Measurements from ENCODE around the gene PHC3.

PHC3 gene

DNA sequence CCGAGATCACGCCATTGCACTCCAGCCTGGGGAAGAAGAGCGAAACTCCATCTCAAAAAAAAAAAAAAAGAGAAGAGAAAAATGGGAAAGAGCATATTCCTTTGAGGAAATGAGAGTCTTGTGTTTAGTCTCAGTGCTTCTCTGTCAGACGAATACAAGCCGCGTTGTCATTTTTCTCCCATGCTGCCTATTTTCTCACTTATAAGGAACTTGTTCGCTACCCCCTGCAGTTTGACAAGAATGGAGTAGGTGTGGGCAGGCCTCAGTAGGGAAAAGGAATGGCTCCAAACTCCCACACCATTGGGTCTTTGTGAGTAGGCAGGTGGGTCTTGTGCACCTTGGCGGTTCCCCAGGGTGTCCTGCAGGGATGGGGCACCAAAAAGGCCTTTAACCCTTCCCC lies 137.3 kb downstream of the PHC3 start:
- DNase-seq (ENCODE audit: low spot score) = no peak

DNA sequence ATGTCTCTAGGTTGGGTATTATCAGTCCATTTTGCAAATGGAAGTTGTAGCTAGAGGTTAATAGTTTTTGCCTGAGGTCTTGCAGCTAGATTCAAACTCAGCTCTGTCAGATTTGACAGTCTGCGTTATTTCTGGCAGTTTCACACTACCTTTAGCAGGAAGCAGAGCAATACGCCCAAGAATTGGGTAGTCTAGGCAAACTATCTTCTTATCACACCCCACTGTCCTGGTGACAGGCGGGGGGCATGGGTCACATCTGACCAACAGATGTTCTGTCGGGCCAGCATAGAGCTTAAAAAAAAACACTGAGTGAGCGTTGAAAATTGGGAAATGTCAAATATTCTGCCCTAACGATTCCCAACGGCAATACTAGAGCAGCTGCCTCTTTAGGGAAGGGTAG lies 138.0 kb downstream of the PHC3 start:
- DNase-seq (ENCODE audit: low spot score) = no peak

- no peak for DNase-seq (ENCODE audit: low spot score)
These were observed 141.1 kb downstream of the PHC3 start for GRCh38 chr3:170040418-170040817.

DNA sequence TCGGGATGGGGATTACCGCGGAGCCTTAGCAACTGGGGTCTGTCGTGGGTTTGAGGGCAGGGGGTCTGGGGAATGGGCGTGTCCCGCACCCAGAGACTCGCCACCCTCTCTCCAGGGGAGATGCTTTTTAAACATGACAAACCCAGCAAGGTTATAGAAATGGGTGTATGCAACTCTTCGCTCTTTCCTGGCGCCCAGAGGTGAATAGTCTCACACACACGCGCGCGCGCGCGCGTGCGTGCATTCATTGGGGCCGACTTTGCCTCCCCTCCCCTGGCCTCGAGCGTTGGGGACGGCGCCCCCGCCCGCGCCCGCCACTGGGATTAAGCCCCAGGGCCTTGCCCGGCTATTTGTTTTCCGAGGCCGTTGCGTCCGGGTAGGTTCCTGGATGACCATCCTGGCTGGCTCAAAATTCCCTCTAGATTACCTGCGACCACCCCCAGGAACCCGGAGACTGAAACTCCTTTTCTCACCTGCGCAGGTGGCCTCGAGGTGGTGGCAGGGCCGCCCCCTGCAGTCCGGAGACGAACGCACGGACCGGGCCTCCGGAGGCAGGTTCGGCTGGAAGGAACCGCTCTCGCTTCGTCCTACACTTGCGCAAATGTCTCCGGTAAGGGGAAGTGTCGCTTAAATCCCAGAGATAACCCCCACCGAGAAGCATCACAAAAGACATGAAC lies 143.0 kb downstream of the PHC3 start:
- DNase-seq (ENCODE audit: low spot score) = peak; percentile 66
